NB4 (cell line): Measurements from ENCODE around the gene STAMBPL1.
"Not testable (repeated sequence)": the region's sequence is repeated elsewhere in the genome, so short reads cannot be mapped to it uniquely, and the experiment has no call there.

ENCODE experiments used
- DNase-seq: peaks from one replicate; pipeline ENCODE4 v3.0.0; 2010; ENCODE audit warnings: low read depth
- H3K4me3 ChIP-seq: one replicate; pipeline ENCODE4 v1.5.1; 2011; ENCODE audit warnings: mild to moderate bottlenecking, low read depth, low read length, moderate library complexity
- CTCF ChIP-seq: IDR thresholded peaks from one replicate; pipeline ENCODE4 v1.5.1; 2012; ENCODE audit warnings: low read depth, low read length
- MAX ChIP-seq: IDR thresholded peaks from 2 replicates; pipeline ENCODE4 v1.6.1; 2011; ENCODE audit warnings: low read depth, low read length
- MYC ChIP-seq: IDR thresholded peaks from 2 replicates; pipeline ENCODE4 v1.6.1; 2011; ENCODE audit warnings: low read depth, low read length
- POLR2A ChIP-seq: IDR thresholded peaks from 2 replicates; pipeline ENCODE4 v1.6.1; 2011; ENCODE audit warnings: mild to moderate bottlenecking; ENCODE audit not compliant: insufficient read length; ENCODE audit errors: extremely low read depth

STAMBPL1 gene

GRCh38 chr10:88928254-88928653 is 48.2 kb downstream of the STAMBPL1 start:
- no peak for DNase-seq
- TF ChIP-seq CTCF = no peak
- no peak for TF ChIP-seq MAX
- TF ChIP-seq POLR2A = no peak
- no peak for TF ChIP-seq MYC
- H3K4me3 ChIP-seq = no peak overlapping the region

DNA sequence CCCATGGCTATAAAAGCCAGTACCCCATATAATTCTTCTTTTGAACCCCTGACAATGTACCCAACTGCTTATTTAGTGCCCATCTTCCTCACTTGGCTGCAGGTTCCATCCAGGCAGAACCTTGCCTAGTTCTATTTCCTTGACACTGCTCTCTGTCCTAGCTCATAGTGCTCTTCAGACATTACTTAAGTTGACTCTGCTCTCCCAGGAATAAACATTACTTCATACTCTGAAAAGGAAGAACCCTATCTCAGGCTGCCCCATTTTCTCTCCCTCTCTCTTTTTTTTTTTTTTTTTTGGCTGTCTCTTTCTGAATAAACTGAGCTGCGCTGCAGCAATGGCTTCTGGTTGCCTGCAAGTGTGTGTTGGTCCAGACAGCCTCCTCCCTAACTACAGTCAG is 51.5 kb downstream of the STAMBPL1 start:
- no peak for DNase-seq
- TF ChIP-seq CTCF (no peak), MYC (no peak), MAX (no peak), POLR2A (no peak)
- H3K4me3 ChIP-seq = no peak overlapping the region

DNA sequence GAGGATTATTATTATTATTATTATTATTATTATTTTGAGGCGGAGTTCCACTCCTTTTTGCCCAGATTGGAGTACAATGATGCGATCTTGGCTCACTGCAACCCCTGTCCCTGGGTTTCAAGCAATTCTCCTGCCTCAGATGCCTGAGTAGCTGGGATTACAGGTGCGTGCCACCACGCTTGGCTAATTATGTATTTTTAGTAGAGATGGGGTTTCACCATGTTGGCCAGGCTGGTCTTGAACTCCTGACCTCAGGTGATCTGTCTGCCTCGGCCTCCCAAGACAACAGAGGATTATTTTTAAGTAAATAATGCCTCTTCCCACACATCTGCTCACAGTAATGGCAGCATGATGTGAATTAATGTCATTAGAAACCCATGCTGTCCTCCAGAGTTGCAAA is 52.0 kb downstream of the STAMBPL1 start:
- not testable (repeated sequence) for DNase-seq, H3K4me3 ChIP-seq

DNA sequence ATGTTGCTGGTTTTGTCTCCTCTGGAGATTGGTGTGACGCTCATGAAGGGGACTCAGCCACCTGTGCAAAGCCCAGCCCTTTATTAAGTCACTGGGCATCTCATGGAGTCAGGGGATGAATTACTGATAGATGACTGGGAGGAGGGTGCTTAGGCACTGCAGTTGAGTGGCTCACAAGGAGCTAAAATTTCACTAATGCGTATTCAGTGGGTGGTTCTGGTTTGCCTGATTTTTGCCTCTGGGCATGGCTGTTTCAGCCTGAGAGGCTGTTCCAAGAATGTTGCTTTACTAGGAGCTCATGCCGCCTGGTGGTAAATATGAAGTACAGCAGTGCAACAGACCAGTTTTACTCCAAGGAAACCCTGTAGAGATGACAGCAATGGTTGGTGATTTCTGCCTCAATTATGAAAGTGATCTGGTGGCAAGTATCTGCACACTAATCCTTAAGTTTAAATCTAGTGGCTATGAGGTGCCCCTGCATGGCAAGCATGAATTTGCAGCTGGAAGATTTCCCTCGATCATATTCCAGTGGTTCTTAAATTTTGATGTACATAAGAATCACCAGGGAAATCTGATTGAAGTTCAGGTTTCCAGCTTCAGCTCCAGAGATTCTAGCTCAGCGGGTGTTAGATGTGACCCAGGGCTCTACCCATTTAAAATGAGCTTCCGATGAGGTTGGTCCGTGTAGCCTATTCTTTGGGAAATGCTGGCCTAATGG is 52.7 kb downstream of the STAMBPL1 start:
- H3K4me3 ChIP-seq = no peak overlapping the region
- DNase-seq = peak; percentile 70
- no peak for TF ChIP-seq POLR2A
- TF ChIP-seq MYC = no peak
- peak; percentile 73 for TF ChIP-seq CTCF
- no peak for TF ChIP-seq MAX

DNA sequence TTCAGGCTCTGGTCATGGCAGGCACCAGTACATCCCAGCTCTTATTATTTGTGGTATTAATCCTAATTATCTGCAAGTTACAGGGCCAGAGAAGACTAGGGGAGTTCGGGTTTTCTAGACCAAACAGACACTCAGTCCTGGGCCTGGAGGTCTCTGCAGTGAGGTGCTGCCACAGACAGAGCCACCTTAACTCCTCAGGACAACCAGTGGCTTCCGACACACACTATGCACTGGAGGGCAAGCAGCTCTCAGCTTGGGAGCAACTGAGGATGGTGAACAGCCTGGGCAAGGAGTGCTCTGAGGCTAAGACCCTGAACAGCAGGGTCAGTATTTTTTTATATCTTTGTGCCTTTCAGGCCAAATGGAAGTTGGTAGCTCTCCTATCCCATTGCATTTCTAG is 53.5 kb downstream of the STAMBPL1 start:
- no peak for DNase-seq
- H3K4me3 ChIP-seq = no peak overlapping the region
- TF ChIP-seq MAX (no peak), CTCF (no peak), MYC (no peak), POLR2A (no peak)

DNA sequence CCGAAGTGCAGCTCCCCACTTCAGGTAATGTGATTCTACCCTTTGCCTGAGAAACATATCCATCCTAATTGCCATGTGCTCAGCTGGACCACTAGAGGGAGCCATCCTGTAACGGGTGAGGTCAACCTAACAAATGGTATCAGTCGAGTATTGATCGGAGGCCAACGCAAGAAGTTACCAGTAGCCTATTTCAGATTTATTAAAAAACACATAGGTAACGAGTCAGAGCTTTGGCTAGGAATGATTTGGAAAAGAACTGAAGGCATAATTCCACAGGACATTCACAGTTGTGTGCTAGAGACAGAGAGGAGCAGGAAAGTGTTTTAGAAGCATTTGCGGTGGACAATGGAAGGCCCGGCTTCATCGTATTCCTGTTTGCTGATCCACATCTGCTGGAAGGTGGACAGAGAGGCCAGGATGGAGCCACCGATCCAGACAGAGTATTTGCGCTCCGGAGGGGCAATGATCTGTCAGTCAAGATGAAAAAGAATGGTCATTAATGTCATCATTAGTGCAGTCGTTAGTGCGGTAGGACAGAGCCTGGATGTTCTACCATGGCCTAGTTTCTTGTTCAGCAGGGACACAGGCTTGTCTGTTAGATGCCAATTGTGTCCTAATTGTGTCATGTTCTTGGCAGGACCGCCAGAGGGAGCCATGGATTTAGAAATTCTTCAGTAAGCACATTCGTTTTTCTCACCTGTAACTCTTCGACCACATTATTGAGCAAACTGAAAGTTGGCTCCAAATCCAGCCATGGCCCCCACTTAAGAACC is 55.0 kb downstream of the STAMBPL1 start:
- H3K4me3 ChIP-seq = no peak overlapping the region

More for the DNA sequence above, 55.0 kb downstream of the STAMBPL1 start:
- TF ChIP-seq POLR2A (no peak), MYC (peak; percentile 68), MAX (peak; percentile 96), CTCF (peak; percentile 97)
- peak; percentile 81 for DNase-seq
